GM21529 (cell line): ENCODE results near the gene SBNO1.
"Not testable (repeated sequence)": the region's sequence is repeated elsewhere in the genome, so short reads cannot be mapped to it uniquely, and the experiment has no call there.

Experiments used
- ATAC-seq: cut with Tn5 transposase; IDR thresholded peaks from one replicate; pipeline ENCODE4 v1.9.1; 2021; ENCODE audit not compliant: unreplicated experiment

SBNO1 gene

GRCh38 chr12:123356159-123356670 is 8.4 kb downstream of the SBNO1 start:
- ATAC-seq: no peak

GRCh38 chr12:123354600-123354999 is 10.0 kb downstream of the SBNO1 start:
- no peak for ATAC-seq

GRCh38 chr12:123351349-123351748 is 13.3 kb downstream of the SBNO1 start:
- no peak for ATAC-seq

GRCh38 chr12:123346946-123347345 is 17.7 kb downstream of the SBNO1 start:
- no peak for ATAC-seq

- no peak for ATAC-seq
Measured at GRCh38 chr12:123344086-123344485, 20.6 kb downstream of the SBNO1 start.

- ATAC-seq: no peak
Measured at GRCh38 chr12:123337070-123337469, 27.6 kb downstream of the SBNO1 start.

- ATAC-seq: no peak
Measured at GRCh38 chr12:123336530-123336929, 28.1 kb downstream of the SBNO1 start.

- no peak for ATAC-seq
Measured at GRCh38 chr12:123335490-123335889, 29.2 kb downstream of the SBNO1 start.

- ATAC-seq: no peak
Measured at GRCh38 chr12:123329799-123330198, 34.8 kb downstream of the SBNO1 start.

- ATAC-seq: no peak
Measured at GRCh38 chr12:123319826-123320225, 44.8 kb downstream of the SBNO1 start.

- ATAC-seq: no peak
Measured at GRCh38 chr12:123319273-123319672, 45.4 kb downstream of the SBNO1 start.

GRCh38 chr12:123313046-123313445 is 51.6 kb downstream of the SBNO1 start:
- ATAC-seq: not testable (repeated sequence)

- ATAC-seq: no peak
Measured at GRCh38 chr12:123306200-123306599, 58.4 kb downstream of the SBNO1 start.

- ATAC-seq: no peak
Measured at GRCh38 chr12:123305136-123305535, 59.5 kb downstream of the SBNO1 start.

GRCh38 chr12:123293178-123293760 is 71.4 kb downstream of the SBNO1 start:
- ATAC-seq: no peak

- no peak for ATAC-seq
Measured at GRCh38 chr12:123289911-123290310, 74.7 kb downstream of the SBNO1 start.

- no peak for ATAC-seq
Measured at GRCh38 chr12:123288751-123289346, 75.8 kb downstream of the SBNO1 start.

- ATAC-seq: no peak
Measured at GRCh38 chr12:123286652-123287373, 77.8 kb downstream of the SBNO1 start.

- no peak for ATAC-seq
Measured at GRCh38 chr12:123284669-123285068, 80.0 kb downstream of the SBNO1 start.

- ATAC-seq: no peak
Measured at GRCh38 chr12:123283461-123283860, 81.2 kb downstream of the SBNO1 start.

- no peak for ATAC-seq
Measured at GRCh38 chr12:123282111-123282510, 82.5 kb downstream of the SBNO1 start.

GRCh38 chr12:123280971-123281370 is 83.7 kb downstream of the SBNO1 start:
- no peak for ATAC-seq
